GM18498 (cell line): ENCODE data around the gene FNBP1L.
"Not testable (repeated sequence)": the region's sequence is repeated elsewhere in the genome, so short reads cannot be mapped to it uniquely, and the experiment has no call there.

Experiments
- ATAC-seq: cut with Tn5 transposase; IDR thresholded peaks from one replicate; pipeline ENCODE4 v1.9.1; 2021; ENCODE audit warnings: mild to moderate bottlenecking, moderate library complexity; ENCODE audit not compliant: unreplicated experiment

FNBP1L gene

GRCh38 chr1:93442741-93443140 is 5.2 kb upstream of the FNBP1L start:
- no peak for ATAC-seq

GRCh38 chr1:93443454-93443853 is 4.5 kb upstream of the FNBP1L start:
- no peak for ATAC-seq

DNA sequence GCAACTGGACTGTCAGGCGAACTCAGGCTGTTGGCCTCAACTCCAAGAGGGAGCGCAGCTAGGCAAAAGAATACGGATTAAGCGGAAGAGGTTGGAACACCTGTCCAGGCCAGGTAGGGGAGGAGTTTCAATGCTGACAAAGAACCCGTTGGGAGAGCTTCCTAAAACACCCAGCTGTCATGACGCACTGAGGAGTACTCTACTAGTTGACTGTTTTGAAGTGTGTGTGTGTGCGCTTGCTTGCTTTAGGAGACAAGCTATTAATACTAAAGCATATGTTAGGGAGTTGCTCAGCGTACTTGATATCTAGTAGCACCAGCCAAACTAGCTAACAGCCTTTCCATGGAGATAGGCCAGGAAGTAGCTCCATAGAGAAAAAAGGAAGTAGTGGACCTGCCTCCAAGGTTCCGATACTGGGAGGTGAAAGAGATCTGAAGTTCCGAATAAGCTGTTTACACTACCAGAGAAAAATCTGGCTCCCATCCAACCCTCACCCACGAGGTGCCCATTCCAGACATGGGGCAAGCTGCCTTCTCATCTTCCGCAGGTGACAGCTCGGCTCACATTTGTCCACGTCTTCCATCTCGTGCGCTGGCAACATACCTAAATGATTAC is 974 bp upstream of the FNBP1L start:
- ATAC-seq, result no peak

DNA sequence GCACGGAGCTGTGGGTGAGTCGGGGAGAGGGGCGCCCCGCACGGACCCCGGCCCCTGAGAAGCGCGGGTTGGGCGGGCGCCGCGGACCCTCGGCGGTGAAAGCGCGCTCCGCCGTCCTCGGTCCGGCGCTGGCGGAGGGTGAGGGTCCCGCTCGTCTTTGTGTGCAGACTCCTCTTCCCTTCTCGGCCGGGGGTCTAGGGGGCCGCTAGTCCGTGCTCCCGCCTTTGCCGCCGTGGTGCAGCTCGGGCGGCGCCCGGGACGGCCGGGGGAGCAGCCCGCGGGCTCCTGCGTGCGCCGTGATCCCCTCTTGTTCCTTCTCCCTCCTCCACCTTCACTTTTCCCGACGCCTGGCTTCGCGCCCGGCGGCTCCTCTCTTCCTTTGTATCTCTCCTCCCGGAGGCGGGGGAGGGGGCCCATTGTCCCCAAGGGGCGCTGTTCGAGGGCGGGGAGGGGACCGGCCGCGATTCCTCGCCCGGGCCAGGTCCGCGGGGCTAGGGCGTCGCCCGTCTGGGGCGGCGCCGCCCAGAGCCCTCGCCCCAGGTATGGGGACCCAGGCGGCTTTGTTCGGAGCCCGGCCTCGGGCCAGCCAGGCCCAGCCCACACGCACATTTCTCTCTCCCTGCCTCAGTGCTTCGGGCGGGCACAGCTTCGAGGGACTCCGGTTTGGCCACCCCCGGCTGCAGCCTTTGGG is 519 bp downstream of the FNBP1L start:
- ATAC-seq, result no peak

DNA sequence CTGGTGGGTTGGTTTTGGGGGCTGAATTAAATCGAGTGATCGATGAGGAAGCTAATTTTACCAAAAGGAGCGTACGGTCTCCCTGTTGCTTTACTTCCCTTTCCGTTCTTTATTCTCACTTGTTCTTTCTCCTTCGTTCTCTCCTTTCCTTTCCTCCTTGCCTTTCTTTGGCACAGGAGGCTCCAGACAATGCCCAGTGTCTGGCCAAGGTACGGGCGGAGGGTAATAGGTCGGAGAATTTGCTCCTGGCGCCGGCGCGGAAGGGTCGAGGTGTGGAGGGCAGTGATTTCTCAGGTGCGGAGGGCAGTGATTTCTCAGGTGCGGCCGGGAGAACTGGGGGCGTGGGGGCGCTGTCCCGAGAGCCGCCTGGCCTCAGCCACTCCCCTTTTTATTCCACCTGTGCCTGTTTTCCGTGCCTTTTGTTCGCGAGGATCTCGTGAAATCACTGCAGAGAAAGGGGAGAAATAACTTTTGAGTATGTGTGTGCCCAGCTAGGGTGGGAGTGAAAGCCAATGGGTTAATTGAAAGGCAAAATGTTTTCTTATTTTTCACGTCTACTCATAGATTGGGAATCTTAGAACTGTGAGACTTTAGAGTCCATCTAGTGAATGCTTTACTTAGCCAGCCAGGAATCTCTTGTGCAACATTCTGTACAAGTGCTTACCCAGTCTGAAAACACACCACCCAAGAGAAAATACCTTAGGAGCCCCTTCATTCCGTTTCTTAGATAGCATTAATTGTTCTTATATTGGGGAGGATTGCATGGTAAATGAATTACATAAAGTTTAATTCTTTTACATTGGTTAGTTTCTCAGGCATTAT is 1.3 kb downstream of the FNBP1L start:
- ATAC-seq, result no peak

GRCh38 chr1:93450321-93450720 is 2.4 kb downstream of the FNBP1L start:
- no peak for ATAC-seq

DNA sequence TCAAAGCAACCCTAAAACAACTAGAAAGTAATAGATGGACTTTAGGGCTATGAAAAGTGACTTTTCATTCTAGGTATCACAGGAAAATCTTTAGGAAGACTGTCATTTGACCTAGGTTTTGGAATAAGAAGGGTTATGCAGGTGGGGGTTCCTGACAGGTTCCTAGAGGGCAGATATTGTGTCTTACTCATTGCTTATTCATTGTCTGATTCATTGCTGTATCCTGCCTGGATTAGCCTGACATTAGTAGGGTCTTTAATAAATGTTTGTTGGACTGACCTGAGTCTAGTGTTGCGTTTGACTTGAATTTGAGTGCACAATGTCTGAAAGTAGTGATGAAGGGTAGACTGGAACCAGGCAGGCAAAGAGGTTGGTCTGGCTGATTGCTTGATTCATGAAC is 6.0 kb downstream of the FNBP1L start:
- no peak for ATAC-seq

DNA sequence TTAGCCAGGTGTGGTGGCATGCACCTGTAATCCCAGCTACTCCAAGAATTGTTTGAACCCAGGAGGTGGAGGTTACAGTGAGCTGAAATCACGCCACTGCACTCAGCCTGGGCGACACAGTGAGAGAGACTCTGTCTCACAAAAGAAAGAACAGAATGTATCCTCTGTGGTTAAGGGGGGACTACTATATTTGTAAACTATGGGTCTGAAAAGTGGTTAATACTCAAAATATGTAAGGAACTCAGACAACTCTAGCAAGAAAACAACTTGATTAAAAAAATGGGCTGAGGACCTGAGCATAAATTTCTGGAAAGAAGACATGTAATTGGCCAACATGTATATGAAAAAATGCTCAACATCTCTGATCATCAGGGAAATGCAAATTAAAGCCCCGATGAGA is 11.2 kb downstream of the FNBP1L start:
- ATAC-seq, result no peak

- ATAC-seq, result no peak
These were observed 13.3 kb downstream of the FNBP1L start for GRCh38 chr1:93461236-93461635.

GRCh38 chr1:93463960-93464359 is 16.0 kb downstream of the FNBP1L start:
- ATAC-seq, result no peak

- not testable (repeated sequence) for ATAC-seq
These were observed 17.6 kb downstream of the FNBP1L start for GRCh38 chr1:93465371-93466082.

DNA sequence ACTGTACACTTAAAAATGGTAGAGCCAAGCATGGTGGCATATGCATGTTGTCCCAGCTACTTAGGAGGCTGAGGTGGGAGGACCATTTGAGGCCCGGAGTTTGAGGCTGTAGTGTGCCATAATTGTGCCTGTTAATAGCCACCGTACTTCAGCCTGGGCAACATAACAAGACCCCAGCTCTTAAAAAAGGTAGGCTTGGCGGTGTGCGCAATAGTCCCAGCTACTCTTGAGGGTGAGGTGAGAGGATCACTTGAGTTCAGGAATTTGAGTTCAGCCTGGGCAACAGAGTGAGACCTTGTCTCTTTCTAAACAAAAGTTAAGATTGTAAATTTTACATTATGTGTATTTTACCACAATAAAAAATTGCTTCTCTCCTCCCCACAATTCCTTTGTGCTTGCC is 19.7 kb downstream of the FNBP1L start:
- no peak for ATAC-seq

DNA sequence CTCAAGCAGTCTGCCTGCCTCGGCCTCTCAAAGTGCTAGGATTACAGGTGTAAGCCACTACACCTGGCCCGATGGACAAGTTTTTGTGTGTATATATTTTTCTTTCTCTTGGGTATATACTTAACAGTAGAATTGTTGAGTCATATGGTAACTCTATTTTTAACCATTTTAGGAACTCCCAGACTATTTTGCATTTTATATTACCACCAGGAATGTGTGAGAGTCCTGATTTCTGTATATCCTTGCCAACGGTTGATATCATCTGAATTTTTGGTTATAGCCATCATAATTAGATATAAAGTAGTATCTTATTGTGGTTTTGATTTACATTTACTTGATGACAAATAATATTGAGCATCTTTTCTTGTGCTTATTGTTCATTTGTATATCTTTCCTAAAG is 20.7 kb downstream of the FNBP1L start:
- no peak for ATAC-seq

GRCh38 chr1:93469223-93469622 is 21.3 kb downstream of the FNBP1L start:
- not testable (repeated sequence) for ATAC-seq

- no peak for ATAC-seq
These were observed 23.4 kb downstream of the FNBP1L start for GRCh38 chr1:93471284-93471683.

DNA sequence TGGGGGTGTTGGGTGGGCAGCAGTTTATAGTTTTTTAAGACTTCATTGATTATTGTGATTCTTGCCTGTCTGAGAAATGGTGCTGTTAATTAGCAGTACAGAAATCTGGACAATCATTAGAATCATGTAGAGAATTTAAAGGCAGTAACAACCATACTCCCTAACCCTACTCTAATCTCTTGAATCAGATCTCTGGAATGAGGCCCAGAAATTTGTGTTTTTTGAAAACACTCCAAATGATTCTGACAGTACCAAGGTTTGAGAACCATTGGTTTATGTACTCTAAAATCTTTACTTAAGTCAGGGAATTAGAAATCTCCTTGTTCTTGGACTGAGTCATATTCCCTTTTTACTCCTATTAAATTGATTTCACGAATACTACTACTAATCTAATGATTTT is 24.0 kb downstream of the FNBP1L start:
- no peak for ATAC-seq

DNA sequence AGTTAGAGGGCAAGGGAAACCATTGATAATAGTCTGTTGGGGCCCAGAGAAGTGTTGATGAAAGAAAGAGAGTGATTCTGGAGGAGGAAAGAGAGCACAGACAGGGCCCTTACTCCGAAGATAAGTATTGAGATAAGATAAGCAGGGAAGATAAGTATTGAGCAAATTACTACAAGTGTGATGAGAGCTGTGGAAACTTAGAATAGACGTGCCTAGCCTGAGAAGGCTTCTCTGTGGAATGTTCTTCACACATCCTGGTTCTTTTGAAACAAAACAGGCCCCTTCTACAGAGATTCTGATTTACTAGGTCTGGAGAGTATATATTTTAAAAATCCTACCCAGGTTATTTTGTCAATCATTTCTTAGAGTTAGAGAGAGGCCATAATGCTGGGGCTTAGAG is 26.4 kb downstream of the FNBP1L start:
- no peak for ATAC-seq

- no peak for ATAC-seq
These were observed 27.8 kb downstream of the FNBP1L start for GRCh38 chr1:93475681-93476080.

GRCh38 chr1:93479133-93479745 is 31.3 kb downstream of the FNBP1L start:
- not testable (repeated sequence) for ATAC-seq

DNA sequence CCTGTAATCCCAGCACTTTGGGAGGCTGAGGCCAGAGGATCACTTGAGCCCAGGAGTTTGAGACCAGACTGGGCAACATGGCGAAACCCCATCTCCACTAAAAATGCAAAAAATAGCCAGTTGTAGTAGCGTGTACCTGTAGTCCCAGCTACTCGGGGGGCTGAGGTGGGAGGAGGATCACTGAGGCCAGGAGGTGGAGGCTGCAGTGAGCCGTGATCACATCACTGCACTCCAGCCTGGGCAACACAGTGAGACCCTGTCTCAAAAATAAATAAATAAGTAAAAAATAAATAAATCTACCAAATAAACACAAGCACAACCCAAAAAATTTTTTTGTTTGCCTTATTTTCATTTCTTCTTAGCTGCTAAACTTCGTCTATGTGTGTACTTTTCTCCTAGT is 34.0 kb downstream of the FNBP1L start:
- ATAC-seq, result not testable (repeated sequence)

- no peak for ATAC-seq
These were observed 35.3 kb downstream of the FNBP1L start for GRCh38 chr1:93483200-93483599.
